CD4-positive, alpha-beta T cell treated with Interleukin-6 at 100 ng/mL for 8 hours (primary cell): Measurements from ENCODE around the gene AP3B1.

Source experiments
- DNase-seq: peaks from one replicate; pipeline ENCODE4 v3.0.0-alpha.2; 2020; ENCODE audit warnings: mixed read lengths, low spot score

The AP3B1 gene

DNA sequence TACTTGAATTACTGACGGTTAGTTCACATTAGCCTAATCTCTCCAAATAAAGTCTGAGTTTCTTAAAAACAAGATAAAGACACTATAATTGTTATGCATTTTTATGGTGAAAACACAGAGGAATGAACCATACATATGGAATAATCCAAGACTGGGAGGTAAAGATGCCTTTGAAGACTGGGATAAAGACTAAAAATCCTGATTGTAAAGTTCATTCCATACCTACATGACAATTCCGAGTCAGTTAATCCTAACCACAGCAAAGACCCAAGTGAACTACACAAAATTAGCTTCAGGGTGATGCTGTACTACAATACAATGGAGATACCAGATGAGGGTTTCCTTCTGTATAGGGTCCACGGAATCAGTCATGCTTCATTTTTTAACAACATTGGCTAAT is 6.3 kb downstream of the AP3B1 start:
- DNase-seq = no peak

- DNase-seq = no peak
These were observed 6.7 kb downstream of the AP3B1 start for GRCh38 chr5:78287833-78288232.

DNA sequence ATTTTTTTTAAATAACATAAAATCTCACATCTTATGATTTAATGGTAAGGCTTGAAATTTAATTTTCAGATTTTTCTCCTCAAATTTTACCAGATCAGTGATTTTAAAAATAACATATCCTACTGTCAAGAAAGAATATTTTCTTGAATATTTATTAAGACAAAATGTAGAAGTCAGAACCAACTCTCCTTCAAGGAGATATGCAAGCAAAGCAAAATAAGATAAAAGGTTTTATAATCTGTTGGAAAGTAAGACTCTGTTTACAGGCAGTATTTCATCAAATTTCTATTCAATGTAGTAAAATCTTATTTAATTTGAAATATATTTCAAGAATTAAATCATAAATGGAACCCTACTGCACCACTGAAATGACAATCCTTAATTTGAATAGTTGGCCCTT is 7.3 kb downstream of the AP3B1 start:
- DNase-seq = no peak

- no peak for DNase-seq
These were observed 8.2 kb downstream of the AP3B1 start for GRCh38 chr5:78286290-78286689.

DNA sequence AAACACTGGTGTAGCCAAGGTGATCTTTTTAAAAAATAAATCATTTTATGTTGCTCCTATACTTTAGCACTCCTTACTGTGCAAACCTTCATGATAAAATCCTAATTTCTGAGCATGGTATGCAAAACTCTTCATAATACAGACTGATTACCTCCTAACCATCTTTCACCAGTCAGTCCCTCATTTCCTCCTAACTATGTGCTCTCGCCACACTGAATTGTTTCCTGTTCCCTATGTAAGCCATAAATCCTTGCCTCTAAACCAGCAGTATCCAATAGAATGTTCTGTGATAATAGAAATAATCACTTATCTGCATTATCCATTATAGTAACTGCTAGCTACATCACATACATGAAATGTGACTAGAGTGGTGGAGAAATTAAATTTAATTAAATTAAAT is 10.7 kb downstream of the AP3B1 start:
- no peak for DNase-seq

GRCh38 chr5:78283105-78283504 is 11.4 kb downstream of the AP3B1 start:
- DNase-seq = no peak

GRCh38 chr5:78280261-78280660 is 14.2 kb downstream of the AP3B1 start:
- no peak for DNase-seq

- DNase-seq = no peak
These were observed 15.3 kb downstream of the AP3B1 start for GRCh38 chr5:78279194-78279593.

DNA sequence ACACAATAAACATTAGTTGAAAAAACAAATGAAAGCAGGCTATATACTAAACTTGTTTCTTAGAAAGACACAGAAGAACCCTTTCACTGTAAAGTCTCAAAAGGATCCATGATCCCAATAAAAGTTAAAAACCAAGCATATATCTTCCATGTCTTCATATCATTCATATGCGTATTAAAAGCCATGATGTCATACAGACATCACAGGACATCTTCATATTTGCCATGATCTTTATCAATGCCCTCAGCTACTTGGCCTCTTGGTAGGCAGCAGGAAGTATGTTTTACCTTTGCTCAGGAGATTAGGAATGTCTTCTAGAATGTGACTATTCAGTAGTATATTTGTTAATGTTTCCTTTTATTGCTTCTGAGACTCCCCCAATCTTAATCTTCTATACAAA is 16.8 kb downstream of the AP3B1 start:
- no peak for DNase-seq

GRCh38 chr5:78275998-78276543 is 18.4 kb downstream of the AP3B1 start:
- DNase-seq = no peak

DNA sequence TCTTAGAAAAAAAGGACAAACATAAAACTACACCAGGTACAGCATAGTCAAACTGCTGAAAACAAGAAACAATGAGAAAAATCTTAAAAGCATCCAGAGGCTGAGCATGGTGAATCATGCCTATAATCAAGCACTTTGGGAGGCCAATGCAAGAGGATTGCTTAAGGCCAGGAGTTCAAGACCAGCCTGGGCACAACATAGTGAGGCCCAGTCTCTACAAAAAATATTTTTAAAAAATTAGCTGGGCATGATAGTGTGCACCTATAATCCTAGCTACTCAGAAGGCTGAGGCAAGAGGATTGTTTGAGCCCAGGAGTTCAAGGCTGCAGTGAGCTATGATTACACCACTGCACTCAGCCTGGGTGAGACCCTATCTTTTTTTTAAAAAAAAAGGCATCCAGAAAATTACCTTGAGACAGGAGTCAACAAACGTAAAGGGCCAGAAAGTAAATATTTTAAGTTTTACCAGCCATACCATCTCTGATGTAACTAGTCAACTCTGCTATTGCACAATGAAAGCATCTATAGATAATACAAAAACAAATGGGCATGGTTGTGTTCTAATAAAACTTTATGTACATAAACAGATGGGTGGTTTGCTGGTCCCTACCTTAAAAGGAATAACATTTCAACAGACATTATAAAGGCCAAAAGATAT is 19.8 kb downstream of the AP3B1 start:
- DNase-seq = no peak

GRCh38 chr5:78273436-78273835 is 21.1 kb downstream of the AP3B1 start:
- no peak for DNase-seq

DNA sequence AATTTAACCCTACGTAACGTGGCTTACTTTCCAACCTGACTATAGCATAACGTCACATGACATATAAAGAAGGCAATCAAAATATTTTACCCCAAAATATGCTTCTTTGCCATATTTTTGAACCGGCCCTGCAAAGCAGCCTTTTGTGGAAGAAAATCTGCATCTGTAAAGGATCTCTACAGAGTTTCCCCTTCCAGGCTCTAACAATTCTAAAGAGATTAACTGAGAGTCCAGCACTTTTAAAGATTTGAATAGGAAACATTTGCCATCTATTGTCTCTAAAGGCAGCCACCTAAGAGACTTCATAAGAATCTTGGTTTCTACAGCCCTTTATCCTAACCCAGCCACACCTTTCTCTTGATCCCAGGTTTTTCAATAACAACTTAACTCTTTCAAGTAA is 22.7 kb downstream of the AP3B1 start:
- DNase-seq = no peak

- DNase-seq = no peak
These were observed 25.3 kb downstream of the AP3B1 start for GRCh38 chr5:78269088-78269703.

DNA sequence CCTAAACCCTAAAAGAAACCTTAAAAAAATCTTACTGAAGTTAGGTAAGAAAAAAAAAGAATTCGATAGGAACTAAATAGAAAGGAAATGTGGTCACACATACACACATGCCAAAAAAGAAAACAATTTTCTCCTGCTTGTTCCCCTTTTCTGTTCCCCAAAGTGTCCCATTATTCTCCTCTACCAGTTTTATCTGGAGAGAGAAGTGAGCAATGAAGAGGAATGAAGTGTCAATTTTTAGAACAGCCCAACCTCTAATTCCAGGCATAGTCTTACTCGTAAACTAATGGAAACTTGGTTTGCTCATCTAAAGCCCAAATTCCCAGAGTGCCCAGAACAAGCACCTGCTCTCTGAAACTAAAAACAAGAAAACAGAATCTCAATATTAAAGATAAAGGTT is 26.1 kb downstream of the AP3B1 start:
- DNase-seq = no peak

DNA sequence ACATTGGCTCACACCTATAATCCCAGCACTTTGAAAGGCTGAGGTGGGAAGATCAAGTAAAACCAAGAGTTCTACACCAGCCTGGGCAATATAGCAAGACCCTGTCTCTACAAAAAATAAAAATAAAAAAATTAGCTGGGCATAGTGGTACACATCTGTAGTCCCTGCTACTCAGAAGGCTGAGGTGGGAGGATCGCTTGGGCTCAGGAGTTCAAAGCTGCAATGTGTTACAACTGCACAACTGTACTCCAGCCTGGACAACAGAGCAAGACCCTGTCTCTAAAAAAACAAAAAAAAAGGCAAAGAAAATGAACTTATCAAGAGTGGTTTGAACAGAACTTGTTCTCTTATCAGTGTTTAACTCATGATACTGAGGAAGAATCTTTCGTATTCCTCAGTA is 29.3 kb downstream of the AP3B1 start:
- no peak for DNase-seq

DNA sequence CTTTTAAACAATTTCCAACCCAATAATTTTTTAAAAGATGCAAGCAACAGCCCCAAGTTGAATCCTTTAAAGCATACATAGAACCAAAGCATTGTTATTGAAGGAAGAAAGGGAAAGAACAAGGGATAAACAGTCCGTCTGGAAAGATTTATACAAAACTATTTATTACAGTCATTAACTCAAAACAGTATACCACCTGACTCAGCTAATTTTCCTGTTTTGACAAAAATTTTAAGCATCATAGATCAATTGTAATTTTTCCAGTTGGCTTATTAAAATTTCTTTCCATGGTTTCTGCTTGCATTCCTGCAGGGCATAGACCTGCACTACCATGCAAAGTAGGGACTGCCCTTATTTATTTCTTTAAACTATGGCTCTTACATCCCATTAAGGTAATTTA is 29.9 kb downstream of the AP3B1 start:
- no peak for DNase-seq

GRCh38 chr5:78260771-78261170 is 33.7 kb downstream of the AP3B1 start:
- DNase-seq = no peak

- no peak for DNase-seq
These were observed 41.3 kb downstream of the AP3B1 start for GRCh38 chr5:78253201-78253600.

GRCh38 chr5:78252715-78253114 is 41.8 kb downstream of the AP3B1 start:
- DNase-seq = no peak

GRCh38 chr5:78251663-78252284 is 42.7 kb downstream of the AP3B1 start:
- DNase-seq = no peak

DNA sequence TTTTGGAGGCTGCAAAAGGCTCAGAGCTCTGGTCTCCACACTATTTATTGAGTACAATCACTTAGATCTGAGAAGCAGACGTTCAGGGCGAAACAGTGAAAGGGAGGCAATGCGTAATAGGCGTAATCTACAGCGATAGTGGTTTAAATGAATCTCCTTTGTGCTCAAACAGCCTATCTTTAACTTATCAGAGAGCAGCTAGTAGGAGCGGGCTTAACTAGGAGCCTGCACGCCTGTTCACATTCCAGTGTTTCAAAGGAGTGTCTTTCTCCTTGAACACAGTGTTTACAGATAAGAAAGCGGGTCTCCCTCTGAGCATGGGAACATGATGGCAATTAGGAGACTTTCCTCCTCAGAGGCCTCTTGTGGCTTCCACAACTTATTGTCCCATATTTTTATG is 49.4 kb downstream of the AP3B1 start:
- no peak for DNase-seq

DNA sequence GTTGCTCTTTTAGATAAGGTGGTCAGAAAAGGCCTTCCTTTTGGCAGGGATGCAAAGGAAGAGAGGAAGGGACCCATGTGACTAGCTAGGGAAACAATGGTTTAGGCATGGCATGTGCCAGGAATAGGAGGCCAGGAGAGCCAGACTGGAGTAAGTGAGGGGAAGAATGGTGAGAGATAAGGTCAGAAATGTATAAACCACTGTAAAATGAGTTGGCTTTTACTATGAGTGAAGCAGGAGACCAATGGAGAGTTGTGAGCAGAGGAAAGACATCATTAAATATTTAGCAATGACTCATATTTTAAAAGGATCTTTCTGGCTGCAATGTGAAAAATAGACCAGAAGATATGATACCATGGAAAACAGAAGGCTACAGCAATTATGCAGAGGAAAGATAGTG is 50.9 kb downstream of the AP3B1 start:
- no peak for DNase-seq

DNA sequence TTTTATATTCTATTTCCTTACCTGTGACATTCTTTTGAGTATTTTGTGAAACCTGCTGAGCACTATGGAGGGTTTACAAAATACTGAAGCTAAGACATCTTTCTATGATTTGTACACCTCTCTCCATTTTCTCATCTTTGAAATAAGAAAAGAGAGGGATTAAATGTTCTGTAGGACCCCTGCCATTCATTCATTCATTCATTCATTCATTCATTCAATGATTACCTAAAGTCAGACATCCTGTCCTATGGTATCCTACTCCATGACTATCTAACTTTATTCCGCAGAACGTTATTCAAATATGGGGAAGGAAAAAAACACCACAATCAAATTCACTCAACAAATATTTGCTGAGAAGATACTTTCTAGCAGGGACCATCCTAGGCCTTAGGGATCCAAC is 51.4 kb downstream of the AP3B1 start:
- DNase-seq = no peak
